ENCODE results near the gene LY86. TPM values are rescaled to one million over a fixed set of nuclear protein-coding genes. Genes with fewer than 3 reads are reported as not detected.

The LY86 gene
- total RNA-seq, 1 donor from 2014 or later = not detected

DNA sequence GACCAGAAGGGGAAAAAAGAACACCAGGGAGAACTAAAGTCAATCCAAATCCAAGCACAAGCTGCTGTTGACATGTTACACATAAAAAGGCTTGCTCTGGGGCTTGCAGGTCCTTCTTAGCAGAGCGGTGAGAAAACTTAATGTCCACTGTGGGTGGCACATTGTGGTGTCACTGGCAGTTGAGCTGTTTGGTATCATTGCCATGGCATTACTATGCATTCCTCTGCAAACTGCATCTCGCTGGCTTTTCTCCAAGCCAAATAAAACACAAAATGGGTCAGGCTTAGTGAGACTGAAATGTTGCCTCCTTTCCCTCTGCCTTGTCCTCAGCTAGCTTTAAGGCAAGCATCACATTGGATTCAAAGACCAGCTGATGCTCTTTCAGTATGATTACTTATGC is 40.9 kb downstream of the LY86 start:
- TF ChIP-seq, protein P1, sequence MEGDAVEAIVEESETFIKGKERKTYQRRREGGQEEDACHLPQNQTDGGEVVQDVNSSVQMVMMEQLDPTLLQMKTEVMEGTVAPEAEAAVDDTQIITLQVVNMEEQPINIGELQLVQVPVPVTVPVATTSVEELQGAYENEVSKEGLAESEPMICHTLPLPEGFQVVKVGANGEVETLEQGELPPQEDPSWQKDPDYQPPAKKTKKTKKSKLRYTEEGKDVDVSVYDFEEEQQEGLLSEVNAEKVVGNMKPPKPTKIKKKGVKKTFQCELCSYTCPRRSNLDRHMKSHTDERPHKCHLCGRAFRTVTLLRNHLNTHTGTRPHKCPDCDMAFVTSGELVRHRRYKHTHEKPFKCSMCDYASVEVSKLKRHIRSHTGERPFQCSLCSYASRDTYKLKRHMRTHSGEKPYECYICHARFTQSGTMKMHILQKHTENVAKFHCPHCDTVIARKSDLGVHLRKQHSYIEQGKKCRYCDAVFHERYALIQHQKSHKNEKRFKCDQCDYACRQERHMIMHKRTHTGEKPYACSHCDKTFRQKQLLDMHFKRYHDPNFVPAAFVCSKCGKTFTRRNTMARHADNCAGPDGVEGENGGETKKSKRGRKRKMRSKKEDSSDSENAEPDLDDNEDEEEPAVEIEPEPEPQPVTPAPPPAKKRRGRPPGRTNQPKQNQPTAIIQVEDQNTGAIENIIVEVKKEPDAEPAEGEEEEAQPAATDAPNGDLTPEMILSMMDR (IDR thresholded peaks at IDR 0.05; ENCODE audit: partially characterized antibody, unreplicated experiment) = no peak
- peaks cover 10% of the 10 kb centered on the region for H3K4me1 Mint-ChIP-seq (ENCODE audit: low read depth, unreplicated experiment)
- H3K27ac Mint-ChIP-seq (ENCODE audit: unreplicated experiment) = no peak overlapping the region
- H3K9me3 Mint-ChIP-seq (ENCODE audit: unreplicated experiment) = peaks cover 3% of the 10 kb centered on the region
- no peak for DNase-seq
- H3K4me3 Mint-ChIP-seq (ENCODE audit: unreplicated experiment) = no peak overlapping the region
- no peaks in the 10 kb centered on the region for H3K36me3 Mint-ChIP-seq (ENCODE audit: unreplicated experiment)
- peaks cover 2% of the 10 kb centered on the region for H3K27me3 Mint-ChIP-seq (ENCODE audit: unreplicated experiment)

DNA sequence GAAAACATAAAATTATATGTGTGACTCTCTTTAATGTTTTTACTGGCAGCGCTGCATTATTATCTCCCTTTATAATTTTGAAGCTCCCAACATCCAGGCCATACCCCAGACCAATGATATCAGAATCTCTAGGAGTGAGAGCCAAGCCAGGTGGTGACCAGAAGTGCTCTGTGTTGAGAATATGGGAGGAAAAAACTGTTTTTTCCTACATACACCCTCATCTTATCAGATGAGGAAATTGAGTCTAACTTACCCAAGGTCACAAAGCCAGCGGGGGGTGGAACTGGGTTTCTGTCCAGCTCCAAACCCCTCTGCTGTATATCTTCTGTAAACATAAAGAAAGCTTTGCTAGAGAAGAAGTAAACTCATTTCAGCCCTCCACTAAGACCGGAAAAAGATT is 42.5 kb downstream of the LY86 start:
- H3K4me3 Mint-ChIP-seq (ENCODE audit: unreplicated experiment) = no peak overlapping the region
- no peaks in the 10 kb centered on the region for H3K36me3 Mint-ChIP-seq (ENCODE audit: unreplicated experiment)
- TF ChIP-seq, protein P1 (IDR thresholded peaks at IDR 0.05; ENCODE audit: partially characterized antibody, unreplicated experiment) = no peak
- peaks cover 2% of the 10 kb centered on the region for H3K27me3 Mint-ChIP-seq (ENCODE audit: unreplicated experiment)
- H3K27ac Mint-ChIP-seq (ENCODE audit: unreplicated experiment) = no peak overlapping the region
- H3K4me1 Mint-ChIP-seq (ENCODE audit: low read depth, unreplicated experiment) = peaks cover 4% of the 10 kb centered on the region
- no peak for DNase-seq
- no peaks in the 10 kb centered on the region for H3K9me3 Mint-ChIP-seq (ENCODE audit: unreplicated experiment)

DNA sequence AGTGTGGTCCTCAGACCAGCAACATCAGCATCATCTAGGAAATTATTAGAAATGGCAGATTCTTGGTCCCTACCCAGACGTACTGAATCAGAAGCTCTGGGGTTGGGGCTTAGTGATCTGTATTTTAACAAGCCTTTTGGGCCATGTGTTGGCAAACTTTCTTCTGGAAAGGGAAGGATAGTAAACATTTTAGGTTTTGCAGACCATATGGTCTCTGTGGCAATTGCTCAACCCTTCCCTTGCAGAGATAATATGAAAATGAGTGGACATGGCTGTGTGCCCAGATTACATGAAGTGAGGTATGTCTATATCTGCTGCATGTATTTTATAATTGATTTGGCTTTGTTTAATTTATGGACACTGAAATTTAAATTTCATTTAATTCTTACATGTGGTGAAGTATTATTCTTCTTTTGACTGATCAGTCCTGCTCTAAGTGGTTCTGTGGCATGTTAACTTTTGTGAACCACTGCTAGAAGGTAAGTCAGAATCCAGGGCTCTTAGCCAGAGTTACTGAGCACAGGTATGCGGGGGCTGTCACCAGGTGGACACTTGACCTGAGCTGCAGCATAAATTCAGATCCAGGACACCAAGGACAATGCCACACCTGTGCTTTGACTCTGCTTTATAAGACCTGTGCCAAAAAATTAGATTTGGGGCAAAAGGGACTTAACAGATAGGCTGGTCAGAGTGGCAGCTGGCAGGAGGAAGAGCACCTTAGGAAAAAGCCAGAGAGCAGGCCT is 43.2 kb downstream of the LY86 start:
- H3K4me3 Mint-ChIP-seq (ENCODE audit: unreplicated experiment) = no peak overlapping the region
- no peak for DNase-seq
- H3K9me3 Mint-ChIP-seq (ENCODE audit: unreplicated experiment) = no peaks in the 10 kb centered on the region
- H3K27ac Mint-ChIP-seq (ENCODE audit: unreplicated experiment) = no peak overlapping the region
- no peaks in the 10 kb centered on the region for H3K36me3 Mint-ChIP-seq (ENCODE audit: unreplicated experiment)
- H3K27me3 Mint-ChIP-seq (ENCODE audit: unreplicated experiment) = peaks cover 2% of the 10 kb centered on the region
- TF ChIP-seq, protein P1 (IDR thresholded peaks at IDR 0.05; ENCODE audit: partially characterized antibody, unreplicated experiment) = no peak
- no peaks in the 10 kb centered on the region for H3K4me1 Mint-ChIP-seq (ENCODE audit: low read depth, unreplicated experiment)

DNA sequence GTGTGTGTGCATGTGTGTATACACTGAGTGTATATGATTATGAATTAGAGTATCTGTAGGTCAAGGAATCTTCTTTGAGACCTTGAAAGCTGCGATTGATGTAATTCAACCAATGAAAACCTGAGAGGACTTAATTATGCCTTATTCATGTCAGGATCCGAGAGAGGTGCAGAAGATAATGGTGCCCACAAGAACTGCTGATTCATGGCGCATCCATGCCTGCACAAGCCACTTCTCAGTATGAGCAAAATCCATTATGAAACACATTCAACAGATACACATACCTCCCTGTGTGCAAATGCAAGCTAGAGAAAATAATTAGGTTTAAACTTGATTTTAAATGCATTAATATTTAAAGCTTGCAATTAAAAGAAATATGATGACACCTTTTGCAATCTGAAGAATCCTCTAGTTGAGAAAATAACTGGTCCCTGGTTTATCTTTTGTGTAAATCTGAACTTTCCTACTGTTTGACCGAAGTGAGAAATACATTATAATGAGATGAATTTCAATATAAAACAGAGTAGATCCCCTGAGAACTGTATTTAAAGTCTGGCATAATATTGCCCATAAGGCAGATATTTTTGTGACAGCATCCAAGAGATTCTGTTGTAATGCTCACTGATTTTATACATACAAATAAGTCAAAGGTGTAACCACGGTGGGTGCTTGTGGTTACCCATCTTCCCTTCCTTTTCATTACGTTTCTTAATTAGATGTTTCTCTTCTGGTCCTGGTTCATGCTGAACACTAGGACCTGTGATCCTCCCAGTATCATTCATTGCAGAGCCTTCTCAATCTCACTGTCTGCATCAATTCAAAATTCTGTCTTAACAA is 45.6 kb downstream of the LY86 start:
- no peak overlapping the region for H3K27ac Mint-ChIP-seq (ENCODE audit: unreplicated experiment)
- H3K9me3 Mint-ChIP-seq (ENCODE audit: unreplicated experiment) = no peaks in the 10 kb centered on the region
- H3K27me3 Mint-ChIP-seq (ENCODE audit: unreplicated experiment) = no peaks in the 10 kb centered on the region
- no peaks in the 10 kb centered on the region for H3K4me1 Mint-ChIP-seq (ENCODE audit: low read depth, unreplicated experiment)
- DNase-seq = no peak
- no peak overlapping the region for H3K4me3 Mint-ChIP-seq (ENCODE audit: unreplicated experiment)
- TF ChIP-seq, protein P1 (IDR thresholded peaks at IDR 0.05; ENCODE audit: partially characterized antibody, unreplicated experiment) = no peak
- no peaks in the 10 kb centered on the region for H3K36me3 Mint-ChIP-seq (ENCODE audit: unreplicated experiment)

DNA sequence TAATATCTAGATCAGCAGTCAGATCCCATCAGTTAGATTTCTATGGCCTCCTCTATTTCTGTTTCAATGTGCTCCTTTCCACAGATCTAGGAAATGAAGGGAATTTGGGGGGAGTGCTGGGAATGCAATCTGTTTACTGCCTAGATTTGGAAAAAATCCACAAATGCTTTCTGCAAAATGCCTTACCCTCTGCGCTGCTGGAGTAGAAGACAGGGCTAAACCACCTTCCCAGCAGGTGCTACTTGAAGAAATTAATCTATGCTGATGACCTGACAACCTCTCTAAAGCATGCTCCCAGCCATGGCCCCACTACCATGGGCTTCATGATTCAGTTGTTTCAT is 46.2 kb downstream of the LY86 start:
- H3K27ac Mint-ChIP-seq (ENCODE audit: unreplicated experiment) = no peak overlapping the region
- H3K4me3 Mint-ChIP-seq (ENCODE audit: unreplicated experiment) = no peak overlapping the region
- DNase-seq = no peak
- TF ChIP-seq, protein P1 (IDR thresholded peaks at IDR 0.05; ENCODE audit: partially characterized antibody, unreplicated experiment) = no peak
- no peaks in the 10 kb centered on the region for H3K27me3 Mint-ChIP-seq (ENCODE audit: unreplicated experiment)
- H3K36me3 Mint-ChIP-seq (ENCODE audit: unreplicated experiment) = no peaks in the 10 kb centered on the region
- no peaks in the 10 kb centered on the region for H3K9me3 Mint-ChIP-seq (ENCODE audit: unreplicated experiment)
- no peaks in the 10 kb centered on the region for H3K4me1 Mint-ChIP-seq (ENCODE audit: low read depth, unreplicated experiment)
